ENCODE measurements around the gene RANGAP1.

DNA sequence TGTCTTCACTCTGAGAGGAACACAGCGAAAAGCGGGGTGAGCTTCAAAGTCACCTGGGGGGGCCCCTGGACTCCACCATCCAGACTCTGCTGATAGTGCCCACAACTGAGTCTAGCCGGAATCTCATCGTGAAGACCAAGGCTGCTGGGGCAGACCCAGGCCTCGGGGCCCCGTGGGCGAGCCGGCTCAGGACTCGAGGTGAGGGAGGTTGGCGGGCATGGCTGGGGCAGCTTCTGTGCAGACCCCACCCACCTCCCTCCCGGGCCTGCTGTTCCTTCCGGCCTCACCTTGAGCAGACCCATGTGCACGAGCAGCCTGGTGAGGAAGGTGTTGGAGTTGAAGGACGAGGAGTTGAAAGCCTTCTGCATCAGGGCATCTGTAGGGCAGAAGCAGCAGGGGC lies 36.5 kb downstream of the RANGAP1 start:
- TF ChIP-seq, protein P1, sequence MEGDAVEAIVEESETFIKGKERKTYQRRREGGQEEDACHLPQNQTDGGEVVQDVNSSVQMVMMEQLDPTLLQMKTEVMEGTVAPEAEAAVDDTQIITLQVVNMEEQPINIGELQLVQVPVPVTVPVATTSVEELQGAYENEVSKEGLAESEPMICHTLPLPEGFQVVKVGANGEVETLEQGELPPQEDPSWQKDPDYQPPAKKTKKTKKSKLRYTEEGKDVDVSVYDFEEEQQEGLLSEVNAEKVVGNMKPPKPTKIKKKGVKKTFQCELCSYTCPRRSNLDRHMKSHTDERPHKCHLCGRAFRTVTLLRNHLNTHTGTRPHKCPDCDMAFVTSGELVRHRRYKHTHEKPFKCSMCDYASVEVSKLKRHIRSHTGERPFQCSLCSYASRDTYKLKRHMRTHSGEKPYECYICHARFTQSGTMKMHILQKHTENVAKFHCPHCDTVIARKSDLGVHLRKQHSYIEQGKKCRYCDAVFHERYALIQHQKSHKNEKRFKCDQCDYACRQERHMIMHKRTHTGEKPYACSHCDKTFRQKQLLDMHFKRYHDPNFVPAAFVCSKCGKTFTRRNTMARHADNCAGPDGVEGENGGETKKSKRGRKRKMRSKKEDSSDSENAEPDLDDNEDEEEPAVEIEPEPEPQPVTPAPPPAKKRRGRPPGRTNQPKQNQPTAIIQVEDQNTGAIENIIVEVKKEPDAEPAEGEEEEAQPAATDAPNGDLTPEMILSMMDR (IDR thresholded peaks at IDR 0.05; ENCODE audit: control extremely low read depth in 1 of 3, insufficient read depth in 1 of 3, low read depth in 1 of 3, low read length in 3 of 3): no peak
- no peak for TF ChIP-seq POU5F1 (IDR thresholded peaks at IDR 0.05; ENCODE audit: low read depth, low read length)
- TF ChIP-seq RBBP5 (IDR thresholded peaks at IDR 0.05; ENCODE audit: borderline replicate concordance, low read depth, low read length): no peak
- TF ChIP-seq ZNF274 (IDR thresholded peaks at IDR 0.05; ENCODE audit: borderline replicate concordance, extremely low read depth, low read length): no peak
